OCI-LY1 (cell line): ENCODE data around the gene EIF2S3B.

ENCODE experiments used
- CTCF ChIP-seq: fragments of 200-600 bp; sonication (generic), shearing (Covaris generic); IDR thresholded peaks from 2 replicates; pipeline ENCODE4 v1.5.1; 2017; ENCODE audit warnings: mild to moderate bottlenecking, antibody characterized with exemption, low read length, moderate library complexity, mixed read lengths
- EZH2 ChIP-seq: fragments of 200-600 bp; sonication (generic), shearing (Covaris generic); IDR thresholded peaks from 2 replicates; pipeline ENCODE4 v1.8.0; 2017; ENCODE audit warnings: borderline replicate concordance, mixed run types, mild to moderate bottlenecking, antibody characterized with exemption, low read length, moderate library complexity, mixed read lengths

GRCh38 chr12:10466311-10466710 lies 39.4 kb upstream of the EIF2S3B start:
- TF ChIP-seq CTCF (no peak), EZH2 (no peak)
